ENCODE data around the gene INO80B.
"Not testable (repeated sequence)": the region's sequence is repeated elsewhere in the genome, so short reads cannot be mapped to it uniquely, and the experiment has no call there.

The INO80B gene

DNA sequence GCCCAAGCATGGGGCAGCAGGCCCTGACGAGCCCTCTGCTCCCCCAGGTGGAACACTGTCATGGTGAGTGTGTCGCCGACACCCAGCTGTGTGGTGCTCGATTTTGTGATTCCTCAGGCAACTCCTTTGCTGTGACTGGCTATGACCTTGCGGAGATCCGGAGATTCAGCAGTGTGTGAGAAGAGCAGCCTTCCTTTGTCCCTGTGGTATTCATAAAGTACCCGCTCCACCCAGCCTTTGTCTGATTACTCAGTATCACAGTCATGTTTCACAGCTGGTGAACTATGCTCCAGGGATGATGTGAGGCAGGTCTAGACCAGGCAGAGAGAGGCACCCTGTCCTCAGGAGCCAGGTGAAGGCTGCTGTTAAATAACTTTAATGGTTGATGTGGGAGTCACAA is 29.4 kb upstream of the INO80B start:
- DNase-seq (ENCODE audit: low read depth in 2 of 2): no peak

DNA sequence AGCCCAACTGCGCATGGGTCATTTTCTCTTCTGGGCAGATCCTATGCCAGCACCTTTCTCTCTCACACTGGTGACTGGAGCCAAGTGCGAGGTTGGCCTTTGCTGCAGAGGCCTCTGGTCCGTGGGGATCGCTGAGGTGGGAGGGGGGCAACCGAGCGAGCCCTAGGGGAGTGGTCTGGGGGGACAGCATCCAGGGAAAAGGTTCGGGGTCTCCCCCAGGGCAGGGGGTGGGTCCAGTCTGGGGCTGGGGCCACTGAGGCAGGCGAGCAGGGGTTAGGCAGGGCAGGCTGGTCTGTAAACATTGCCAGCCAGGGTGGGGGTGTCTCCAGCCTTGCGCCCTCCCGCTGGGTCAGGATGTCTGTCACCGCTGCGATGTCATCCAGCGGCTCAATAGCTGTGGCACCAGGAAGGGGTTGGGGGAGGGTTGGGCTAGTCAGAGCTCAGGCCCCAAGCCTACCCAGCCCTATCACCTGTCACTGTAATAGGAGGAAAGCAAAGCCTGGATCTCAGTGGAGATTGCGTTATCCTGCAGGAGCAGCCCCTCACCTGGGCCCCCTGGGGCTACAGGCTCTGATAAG is 28.6 kb upstream of the INO80B start:
- DNase-seq (ENCODE audit: low read depth in 2 of 2): no peak

DNA sequence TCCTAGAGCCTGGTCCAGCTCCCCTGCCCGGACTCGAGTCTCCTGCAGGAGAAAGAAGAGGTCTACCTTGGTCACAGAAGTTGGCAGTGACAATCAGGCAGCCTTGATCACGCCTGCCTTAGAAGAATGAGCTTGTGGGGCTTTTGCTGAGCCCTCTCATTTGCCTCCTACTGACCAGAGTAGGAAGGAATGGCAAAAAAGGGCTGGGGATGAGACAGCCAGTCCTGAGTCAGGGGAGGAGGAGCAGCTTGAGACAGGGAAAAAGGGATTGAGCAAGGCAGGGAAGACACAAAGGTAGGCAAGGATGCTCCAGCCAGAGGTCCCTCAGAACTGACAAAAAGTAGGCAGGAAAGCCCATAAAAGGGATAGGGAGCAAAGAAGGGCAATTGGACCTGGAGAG is 27.3 kb upstream of the INO80B start:
- DNase-seq (ENCODE audit: low read depth in 2 of 2): no peak

DNA sequence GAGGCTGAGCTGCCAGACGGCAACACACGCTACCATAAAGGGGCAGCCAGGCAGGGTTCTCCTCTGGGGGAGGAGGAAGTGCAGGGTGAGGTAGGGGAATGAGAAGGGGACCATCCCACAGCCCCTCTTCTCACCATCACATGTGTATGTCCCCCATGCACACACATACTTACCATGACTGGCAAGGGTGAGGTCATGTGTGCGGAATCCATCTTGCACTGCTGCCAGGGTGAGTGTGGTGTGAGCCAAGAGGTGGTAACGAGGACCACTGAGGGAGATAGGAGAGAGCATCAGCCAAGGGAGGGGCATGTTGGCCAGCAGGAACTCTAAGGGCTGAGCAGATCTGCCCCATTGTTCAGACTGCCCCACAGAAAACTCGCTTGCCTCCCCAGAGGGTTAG is 26.2 kb upstream of the INO80B start:
- no peak for DNase-seq (ENCODE audit: low read depth in 2 of 2)

DNA sequence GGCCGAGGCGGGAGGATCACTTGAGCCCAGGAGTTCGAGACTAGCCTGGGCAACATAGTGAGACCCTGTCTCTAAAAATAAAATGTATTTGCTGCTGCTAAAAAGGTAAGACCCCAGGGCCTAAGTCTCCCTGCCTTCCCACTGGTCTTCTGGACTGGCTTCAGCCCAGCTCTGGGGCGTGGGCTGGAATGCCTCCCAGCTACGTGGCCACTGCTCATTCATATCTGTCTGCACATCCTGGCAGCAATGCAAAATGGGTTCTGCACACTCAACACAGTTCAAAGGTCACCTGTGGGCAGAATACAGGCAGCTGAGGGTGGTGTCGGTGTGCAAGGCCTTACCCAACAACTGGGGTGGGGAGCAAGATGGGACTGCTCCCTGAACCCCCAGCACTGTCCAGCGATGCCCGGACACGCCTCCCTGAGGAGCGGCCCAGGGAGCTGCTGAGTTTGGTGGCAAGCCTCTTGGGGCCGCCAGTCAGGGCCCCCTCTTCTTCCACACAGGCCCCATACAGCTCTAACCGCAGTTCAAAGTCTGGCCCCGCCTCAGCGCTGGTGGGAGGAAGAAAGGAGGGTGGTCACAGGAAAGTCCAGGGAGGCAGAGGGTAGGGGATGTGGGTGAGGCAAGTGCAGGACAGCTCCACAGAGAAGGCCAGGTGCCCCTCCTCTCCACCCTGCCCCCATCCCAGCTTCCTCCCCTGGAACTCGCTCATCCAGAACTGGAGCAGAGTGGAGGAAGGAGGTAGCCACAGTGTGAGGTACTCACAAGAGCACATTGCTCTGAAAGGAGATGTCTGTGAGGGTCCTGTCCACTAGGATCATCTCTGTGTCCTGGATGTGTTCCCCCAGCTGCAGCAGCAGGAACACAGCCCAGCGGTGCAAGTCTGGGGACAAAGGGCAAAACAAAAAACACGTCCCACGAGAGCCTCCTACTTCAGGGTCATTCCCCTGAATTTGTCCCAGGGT is 25.1 kb upstream of the INO80B start:
- no peak for DNase-seq (ENCODE audit: low read depth in 2 of 2)

DNA sequence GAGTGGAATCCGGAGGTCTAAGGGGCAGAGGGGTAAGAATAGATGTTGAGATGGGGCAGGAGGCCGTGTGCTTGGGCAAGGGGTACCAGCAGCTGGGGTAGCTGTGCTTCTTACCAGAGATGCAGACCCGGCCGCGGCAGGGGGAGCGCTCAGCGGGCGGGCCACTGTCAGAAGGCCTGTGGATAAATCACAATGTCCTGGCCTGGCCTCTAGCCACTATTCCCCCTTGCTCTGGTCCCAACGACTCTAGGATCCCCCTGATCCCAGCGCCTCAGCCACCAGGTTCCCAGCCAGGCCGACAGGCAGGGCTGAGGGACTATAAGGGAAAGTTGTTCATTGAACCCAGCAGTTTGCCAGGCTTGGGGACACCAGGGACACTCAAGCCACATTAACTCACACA is 24.4 kb upstream of the INO80B start:
- no peak for DNase-seq (ENCODE audit: low read depth in 2 of 2)

DNA sequence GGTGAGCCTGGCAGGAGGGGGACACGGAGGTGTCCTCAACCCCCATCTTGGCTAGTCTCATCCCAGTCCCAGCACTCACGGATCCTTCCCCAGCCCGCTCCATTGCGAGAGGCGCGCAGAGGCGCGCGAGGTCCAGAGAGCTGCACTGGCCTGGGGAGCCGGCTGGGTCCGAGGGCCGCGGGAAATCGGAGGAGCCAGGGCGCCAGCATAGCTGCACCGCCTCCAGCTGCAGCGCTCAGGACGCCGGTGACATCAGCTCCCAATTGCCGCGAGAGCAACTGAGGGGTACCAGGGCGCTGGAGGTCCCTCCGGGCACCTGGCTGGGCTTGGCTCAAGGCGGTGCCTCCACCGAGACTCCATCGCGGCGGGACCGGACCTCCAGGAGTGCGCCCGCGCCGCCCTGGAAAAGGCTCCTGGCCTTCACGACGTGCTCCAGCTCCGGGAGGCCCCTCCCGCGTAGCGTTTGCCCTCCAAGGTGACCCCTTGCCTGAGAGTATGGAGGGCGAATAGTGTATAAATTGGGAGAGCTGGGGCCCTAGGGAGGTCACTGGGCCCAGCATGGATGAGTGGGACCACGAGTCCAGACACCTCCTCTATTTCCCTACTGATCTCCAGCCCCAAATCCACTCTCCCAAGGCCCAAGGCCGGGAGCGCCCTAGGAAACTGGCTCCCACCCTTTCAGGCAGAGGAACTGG is 18.6 kb upstream of the INO80B start:
- DNase-seq (ENCODE audit: low read depth in 2 of 2): no peak

DNA sequence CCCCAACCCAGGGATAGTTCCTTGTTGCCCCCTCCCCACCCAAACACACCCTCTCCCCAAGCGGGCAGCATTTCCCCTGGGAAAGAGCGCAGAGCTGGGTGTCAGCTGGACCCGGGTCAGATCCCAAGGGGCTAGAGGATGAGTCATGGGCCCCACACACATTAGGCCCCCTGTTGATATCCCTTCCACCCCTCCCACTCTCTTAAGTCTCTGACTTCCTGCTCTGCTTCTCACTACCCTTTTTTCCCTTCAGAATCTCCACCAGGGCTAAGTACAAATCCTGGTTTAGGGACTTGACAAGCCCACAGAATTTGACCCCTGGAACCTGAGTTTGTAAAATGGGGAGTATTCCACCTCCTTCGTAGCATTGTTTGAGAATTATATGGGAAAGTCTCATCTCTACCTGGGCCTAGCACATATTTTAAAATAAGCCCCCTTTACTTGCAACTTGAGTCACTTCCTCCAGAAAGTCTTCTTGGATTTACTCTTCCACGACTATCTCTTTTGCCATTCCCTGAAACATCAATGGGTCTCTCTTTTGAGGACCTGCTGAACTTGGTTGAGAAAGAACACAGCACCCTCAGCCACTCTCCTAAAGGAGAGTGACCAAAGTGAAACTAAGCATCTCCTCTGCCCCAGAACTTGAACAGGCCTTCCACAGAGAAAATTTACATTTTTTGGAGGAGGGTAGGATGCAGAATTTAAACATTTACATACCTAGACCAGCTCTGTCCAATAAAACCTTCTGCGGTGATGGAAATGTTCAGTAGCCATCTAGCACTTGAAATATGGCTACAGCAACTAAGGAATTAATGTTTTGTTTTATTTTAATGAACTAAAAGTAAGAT is 17.8 kb upstream of the INO80B start:
- no peak for DNase-seq (ENCODE audit: low read depth in 2 of 2)

DNA sequence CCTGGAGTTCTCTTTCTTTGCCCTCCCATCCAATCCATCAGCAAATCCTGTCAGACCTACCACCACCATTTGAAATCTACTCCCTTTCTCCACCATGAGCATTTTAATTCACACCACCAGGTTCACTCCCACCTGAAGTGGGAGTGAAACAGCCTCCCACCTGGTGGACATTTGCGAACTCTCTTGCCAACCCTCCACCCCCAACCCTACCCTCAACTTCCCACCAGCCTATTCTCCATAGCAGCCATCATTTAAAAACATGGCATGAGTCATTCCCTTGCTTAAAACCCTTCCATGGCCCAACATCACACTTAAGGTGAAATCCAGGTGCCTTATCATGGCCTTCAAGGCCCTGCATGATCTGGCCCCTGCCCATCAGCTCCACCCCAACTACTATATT is 16.6 kb upstream of the INO80B start:
- DNase-seq (ENCODE audit: low read depth in 2 of 2): no peak

DNA sequence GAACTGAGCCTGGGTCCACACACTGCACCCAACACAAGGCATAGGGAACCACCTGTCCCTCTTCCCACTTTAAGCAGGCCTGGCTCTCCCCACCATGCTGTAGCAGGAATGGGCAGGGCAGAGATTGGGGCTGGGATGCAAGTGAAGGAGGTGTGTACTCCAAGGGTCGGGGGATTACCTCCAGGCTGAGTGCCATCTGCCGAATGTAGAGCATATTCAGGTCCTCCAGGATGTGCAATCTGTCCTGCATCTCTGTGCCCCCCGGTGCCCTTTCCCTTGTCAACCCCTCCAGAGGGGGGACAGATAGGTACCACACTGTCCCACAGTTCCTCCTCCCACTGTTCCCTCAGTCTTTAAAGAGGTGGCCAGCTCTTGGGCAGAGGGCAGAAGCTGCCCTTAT is 15.5 kb upstream of the INO80B start:
- DNase-seq (ENCODE audit: low read depth in 2 of 2): no peak

DNA sequence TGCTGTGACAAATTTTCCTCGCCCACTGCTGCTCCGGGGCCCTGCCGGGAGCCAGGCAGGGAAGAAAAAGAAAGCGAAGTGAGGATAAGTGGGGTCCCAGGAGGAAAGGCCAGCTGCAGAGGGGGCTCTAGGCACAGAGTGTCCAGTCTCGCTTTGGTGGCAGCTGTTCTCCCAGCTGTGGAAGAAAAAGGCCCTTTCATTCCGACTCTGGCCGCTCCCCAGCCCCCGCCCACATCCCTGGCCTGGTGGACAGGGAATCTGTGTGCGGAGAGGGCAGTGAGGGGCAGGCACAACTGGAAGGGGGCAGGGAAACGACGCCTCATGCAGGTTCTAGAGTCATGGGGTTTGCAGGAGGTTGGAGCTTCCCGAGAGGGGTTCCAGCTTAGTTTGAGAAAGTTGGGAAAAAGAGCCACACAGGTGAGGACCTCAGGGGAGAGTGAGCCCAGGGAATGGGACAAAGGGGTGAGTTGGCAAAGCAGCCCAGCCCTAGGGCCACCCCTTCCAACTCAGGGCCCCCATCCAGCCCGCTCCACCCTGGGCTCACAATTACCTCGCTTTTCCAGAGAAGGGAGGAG is 15.0 kb upstream of the INO80B start:
- no peak for DNase-seq (ENCODE audit: low read depth in 2 of 2)

DNA sequence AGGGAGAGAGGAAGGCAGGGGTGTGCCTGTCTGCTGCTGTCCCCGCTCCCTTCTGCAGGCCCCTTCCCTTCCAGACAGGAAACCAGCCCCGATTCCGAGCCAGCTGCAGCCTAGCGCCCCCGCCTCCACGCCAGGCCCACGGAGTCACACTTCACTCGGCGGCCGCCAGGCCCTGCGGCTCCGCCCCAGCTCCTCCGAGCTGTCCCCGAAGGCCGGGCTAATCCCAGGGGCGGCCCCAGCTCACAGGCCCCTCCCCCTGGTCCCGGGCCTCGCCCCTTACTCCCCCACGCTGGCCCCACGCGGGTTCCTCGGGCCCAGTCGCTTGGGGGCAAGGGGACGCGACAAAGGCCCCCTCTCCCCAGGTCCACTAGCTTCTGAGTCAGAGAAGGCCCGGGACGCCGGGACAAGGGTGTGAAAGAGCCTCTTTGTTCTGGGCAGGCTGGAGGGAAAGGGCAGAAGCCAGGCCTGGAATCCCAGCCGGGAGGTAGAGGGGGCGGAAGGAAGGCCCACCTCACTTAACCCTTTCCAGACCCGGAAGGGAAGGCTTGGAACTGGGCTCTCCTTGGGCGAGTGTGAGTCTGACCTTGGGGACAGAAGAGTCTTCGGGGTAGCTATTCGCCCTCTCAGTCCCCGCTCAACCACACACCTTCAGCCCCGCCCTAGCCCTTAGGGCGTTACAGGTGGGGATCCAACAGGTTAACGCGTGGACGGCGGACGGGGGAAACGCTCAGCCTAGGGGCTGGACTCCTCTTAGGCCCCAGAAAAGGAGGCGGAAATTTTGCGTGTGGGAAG is 14.3 kb upstream of the INO80B start:
- DNase-seq (ENCODE audit: low read depth in 2 of 2): no peak

DNA sequence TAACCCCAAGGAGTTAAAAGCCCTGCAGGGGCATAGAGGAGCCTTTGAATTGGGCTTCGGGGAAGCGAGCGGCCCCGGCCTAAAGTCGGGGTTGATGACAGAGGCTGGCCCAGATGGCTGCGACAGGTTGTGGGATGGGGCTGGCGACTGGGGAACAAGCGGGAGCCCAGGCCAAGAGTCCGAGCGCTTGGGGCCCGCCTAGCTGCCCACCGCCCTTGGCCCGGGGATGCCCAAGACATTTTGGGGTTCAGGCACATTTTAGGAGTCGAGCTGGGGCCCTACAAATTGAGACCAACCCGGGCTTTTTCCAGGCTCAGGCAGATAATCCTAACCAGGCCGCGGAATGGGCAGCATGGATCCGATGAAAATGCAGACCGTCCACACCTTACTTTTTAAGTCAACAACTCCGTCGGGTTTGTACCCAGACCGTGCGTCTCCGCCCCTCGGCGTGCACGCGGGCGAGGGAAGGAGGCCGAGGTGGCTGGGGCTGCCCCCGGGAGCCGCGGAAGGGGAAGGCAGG is 13.7 kb upstream of the INO80B start:
- no peak for DNase-seq (ENCODE audit: low read depth in 2 of 2)

DNA sequence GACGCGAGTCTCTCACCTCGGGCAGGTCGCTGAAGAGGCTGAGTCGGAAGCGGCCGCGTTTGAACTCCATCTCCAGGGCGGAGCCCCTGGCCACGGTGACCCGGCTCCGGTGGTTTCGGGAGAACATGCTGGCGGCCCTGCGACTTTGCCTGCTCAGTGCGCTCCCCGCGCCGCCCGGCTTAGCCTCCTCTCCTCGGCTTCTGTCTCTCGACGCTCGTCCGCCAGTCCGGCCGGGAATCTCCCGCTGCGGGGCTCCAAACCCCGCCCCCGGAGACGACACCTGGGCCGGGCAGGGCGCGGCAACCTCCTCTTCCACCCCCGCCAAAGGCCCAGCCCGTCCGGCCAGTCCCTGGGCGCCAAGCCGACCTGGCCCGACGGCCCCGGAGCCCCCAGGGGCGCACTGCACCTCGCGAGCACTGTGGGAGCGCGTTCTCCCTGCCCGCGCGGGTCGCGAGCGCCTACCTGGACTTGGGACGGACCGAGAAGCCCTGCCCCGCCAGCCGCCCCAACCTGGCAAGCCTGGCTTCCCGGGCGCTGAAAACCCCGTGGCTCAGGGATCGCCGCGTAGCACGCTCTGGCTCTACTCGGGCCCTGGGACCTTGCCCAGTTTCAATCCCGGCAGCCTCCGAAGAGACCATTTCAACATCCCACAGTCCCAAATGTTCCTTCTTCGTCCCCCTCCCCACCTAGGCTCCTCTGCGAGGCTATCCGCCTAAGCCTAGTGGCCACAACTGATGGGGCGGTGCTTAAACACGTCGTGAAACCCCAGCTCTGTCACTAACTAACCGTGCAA is 13.0 kb upstream of the INO80B start, which contains the start of gene RTKN:
RTKN (minus strand) TSS at position 248 of the 793 bp plus-strand sequence; CDS start at position 127, 121 bp downstream.
- no peak for DNase-seq (ENCODE audit: low read depth in 2 of 2)

DNA sequence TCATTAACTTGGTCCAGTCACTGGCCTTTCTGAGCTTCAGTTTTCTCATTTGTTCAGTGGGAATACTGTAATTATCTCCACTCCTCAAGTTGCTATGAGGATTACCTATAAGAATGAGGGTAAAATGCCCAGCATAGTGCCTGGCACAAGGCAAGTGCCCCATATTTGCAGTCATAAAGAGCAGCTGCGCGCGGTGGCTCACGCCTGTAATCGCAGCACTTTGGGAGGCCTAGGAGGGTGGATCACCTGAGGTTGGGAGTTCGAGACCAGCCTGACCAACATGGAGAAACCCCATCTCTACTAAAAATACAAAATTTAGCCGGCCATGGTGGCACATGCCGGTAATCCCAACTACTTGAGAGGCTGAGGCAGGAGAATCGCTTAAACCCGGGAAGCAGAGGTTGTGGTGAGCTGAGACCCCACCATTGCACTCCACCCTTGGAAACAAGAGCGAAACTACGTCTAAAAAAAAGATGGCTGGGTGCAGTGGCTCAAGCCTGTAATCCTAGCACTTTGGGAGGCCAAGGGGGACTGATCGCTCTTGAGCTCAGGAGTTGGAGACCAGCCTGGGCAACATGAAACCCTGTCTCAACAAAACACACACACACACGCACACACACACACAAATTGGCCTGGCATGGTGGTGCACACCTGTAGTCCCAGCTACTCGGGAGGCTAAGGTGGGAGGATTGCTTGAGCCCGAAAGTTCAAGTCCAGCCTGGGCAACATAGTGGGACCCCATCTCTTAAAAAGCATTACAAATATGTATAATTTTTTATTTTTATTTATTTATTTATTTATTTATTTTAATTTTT is 12.2 kb upstream of the INO80B start:
- DNase-seq (ENCODE audit: low read depth in 2 of 2): not testable (repeated sequence)

DNA sequence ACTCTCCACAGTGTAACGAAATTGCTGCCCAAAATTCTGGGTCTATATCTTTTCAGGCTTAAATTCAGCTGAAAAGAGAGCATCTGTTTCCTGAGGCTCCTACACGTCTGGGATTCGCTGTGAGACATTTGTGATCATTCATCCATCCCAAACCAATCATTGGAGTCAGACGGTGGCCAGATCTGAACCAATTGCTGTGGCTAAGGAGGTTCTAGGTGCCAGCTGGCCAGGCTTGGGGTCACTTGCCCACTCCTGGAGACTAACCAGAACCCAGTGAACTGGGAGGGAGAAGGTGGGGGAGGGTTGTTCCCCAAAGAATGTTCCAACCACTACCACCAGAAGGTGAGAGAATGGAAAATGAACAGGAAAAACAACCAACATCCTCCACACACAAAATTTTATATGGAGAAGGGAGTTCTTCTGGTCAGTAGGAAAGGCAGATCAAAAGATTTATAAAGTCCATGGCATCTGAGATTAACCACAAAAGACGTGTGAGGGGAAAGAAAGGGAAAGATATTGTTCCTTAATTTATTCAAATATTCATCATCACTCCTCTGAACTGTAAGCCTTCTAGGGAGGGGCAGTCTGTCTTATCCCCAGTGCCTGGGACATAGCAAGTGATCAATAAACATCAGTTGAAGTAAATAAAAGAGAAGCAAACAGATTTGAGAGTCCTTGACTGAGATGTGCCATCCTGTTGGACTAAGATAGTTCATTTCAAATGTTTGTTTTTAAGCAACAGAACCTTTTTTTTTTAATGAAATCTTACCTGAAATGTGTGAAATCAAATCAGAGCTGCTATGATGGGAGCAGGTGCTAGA is 10.2 kb upstream of the INO80B start:
- no peak for DNase-seq (ENCODE audit: low read depth in 2 of 2)

DNA sequence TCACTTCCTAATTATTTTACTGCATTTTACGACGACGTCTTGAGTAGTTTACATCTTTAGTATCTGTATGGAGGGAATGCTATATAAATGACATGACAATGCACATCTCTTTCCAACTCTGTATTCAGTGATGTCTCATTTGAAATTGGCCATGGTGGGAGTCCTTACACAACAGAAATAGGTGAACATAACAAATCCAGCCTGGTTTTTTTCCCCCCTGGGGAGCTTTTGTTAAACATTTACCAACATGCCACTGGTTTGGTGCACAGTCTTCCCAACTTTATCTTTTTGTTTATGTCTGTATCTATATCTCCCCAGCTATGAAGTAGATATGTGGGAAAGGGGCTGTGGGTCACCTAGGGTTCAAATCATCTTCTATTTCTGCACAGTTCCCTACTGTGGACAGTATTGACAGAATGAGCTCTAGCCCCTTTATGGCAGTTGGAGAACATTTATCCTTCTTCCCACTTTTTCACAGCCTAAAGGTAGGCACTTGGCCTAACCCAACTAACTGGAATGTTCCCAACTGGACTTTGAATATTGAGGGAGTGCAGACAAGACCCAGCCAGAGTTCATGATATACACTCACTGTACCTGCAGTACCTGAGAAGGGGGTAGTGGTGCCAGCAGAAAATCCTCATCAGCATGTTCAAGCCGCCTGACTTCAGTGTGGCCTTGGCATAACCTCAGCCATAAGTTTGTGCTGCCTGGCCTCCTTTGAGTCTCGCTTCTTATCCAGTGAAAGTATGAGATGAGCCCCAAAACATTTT is 7.5 kb upstream of the INO80B start:
- DNase-seq (ENCODE audit: low read depth in 2 of 2): no peak

Data from stimulated activated CD8-positive, alpha-beta memory T cell treated with anti-CD3 and anti-CD28 coated beads, Interleukin-15, amount 100 ng/mL, for 4 hours (primary cell).